HepG2 (cell line): Measurements from ENCODE around the gene ZNF416. TPM values are rescaled to one million over a fixed set of nuclear protein-coding genes. Genes with fewer than 3 reads are reported as not detected.

Source experiments
- AKNA ChIP-seq: sonication (generic); formaldehyde crosslinking; IDR thresholded peaks from 2 replicates; pipeline ENCODE4 v1.4.0; 2020; ENCODE audit warnings: missing genetic modification reagents, borderline replicate concordance
- ATF7 ChIP-seq, 2 experiments: fragments of 450-650 bp in 1 of 2; sonication (generic) in 1 of 2; formaldehyde crosslinking in 1 of 2; IDR thresholded peaks; 2 replicates each; pipeline versions ENCODE4 v1.4.0 to v1.6.1; 2016 to 2020; ENCODE audit warnings: antibody characterized with exemption in 1 of 2, mild to moderate bottlenecking in 1 of 2, missing genetic modification reagents in 1 of 2
- CBX1 ChIP-seq: IDR thresholded peaks from one replicate; pipeline ENCODE4 v1.6.1; 2016; ENCODE audit warnings: antibody characterized with exemption, low read depth
- FLYWCH1 ChIP-seq: sonication (generic); formaldehyde crosslinking; IDR thresholded peaks from 2 replicates; pipeline ENCODE4 v1.8.1; 2023; ENCODE audit warnings: mild to moderate bottlenecking, missing genetic modification reagents
- GMEB2 ChIP-seq: IDR thresholded peaks from 2 replicates; pipeline ENCODE4 v1.6.1; 2016; ENCODE audit warnings: missing biosample characterization, missing genetic modification reagents, low read depth
- HMGA1 ChIP-seq: sonication (generic); formaldehyde crosslinking; conservative IDR thresholded peaks from 2 replicates; pipeline ENCODE4 v1.4.0; 2020; ENCODE audit warnings: missing genetic modification reagents
- ISL2 ChIP-seq: sonication (generic); formaldehyde crosslinking; IDR thresholded peaks from 2 replicates; pipeline ENCODE4 v1.5.0; 2020; ENCODE audit warnings: missing genetic modification reagents
- MAFG ChIP-seq: sonication (generic); formaldehyde crosslinking; IDR thresholded peaks from 2 replicates; pipeline ENCODE4 v1.5.1; 2020; ENCODE audit warnings: mild to moderate bottlenecking, missing genetic modification reagents
- MXD4 ChIP-seq: IDR thresholded peaks from 2 replicates; pipeline ENCODE4 v1.6.1; 2016; ENCODE audit warnings: mild to moderate bottlenecking, missing biosample characterization, missing genetic modification reagents
- NCOA2 ChIP-seq: sonication (generic); formaldehyde crosslinking; IDR thresholded peaks from 2 replicates; pipeline ENCODE4 v1.8.0; 2022; ENCODE audit warnings: inconsistent platforms
- NFIB ChIP-seq: sonication (generic); formaldehyde crosslinking; IDR thresholded peaks from 2 replicates; pipeline ENCODE4 v1.9.0; 2021; ENCODE audit warnings: missing genetic modification reagents, mild to moderate bottlenecking, borderline replicate concordance
- PCBP1 ChIP-seq: fragments of 200-400 bp; formaldehyde crosslinking; IDR thresholded peaks from 2 replicates; pipeline ENCODE4 v1.6.1; 2017; ENCODE audit warnings: mild to moderate bottlenecking, low read depth, low read length, borderline replicate concordance
- RBM22 ChIP-seq: fragments of 200-400 bp; formaldehyde crosslinking; optimal IDR thresholded peaks from 2 replicates; pipeline ENCODE3; 2017; ENCODE audit warnings: mild to moderate bottlenecking, low read length, moderate library complexity
- REL ChIP-seq: sonication (generic); formaldehyde crosslinking; conservative IDR thresholded peaks from 2 replicates; pipeline ENCODE4 v1.8.0; 2022; ENCODE audit warnings: mild to moderate bottlenecking, missing genetic modification reagents, moderate library complexity
- THYN1 ChIP-seq: sonication (generic); formaldehyde crosslinking; IDR thresholded peaks from 2 replicates; pipeline ENCODE4 v1.8.1; 2023; ENCODE audit warnings: low read depth, mild to moderate bottlenecking, moderate library complexity, missing genetic modification reagents, borderline replicate concordance
- TOPORS ChIP-seq: sonication (generic); formaldehyde crosslinking; IDR thresholded peaks from 2 replicates; pipeline ENCODE4 v1.8.0; 2023; ENCODE audit warnings: mild to moderate bottlenecking, missing genetic modification reagents
- ZNF296 ChIP-seq: sonication (generic); formaldehyde crosslinking; conservative IDR thresholded peaks from 2 replicates; pipeline ENCODE4 v1.5.0; 2020; ENCODE audit warnings: mild to moderate bottlenecking, missing genetic modification reagents
- ZNF34 ChIP-seq: sonication (generic); formaldehyde crosslinking; IDR thresholded peaks from 2 replicates; pipeline ENCODE4 v1.4.0; 2020; ENCODE audit warnings: mild to moderate bottlenecking, missing genetic modification reagents, borderline replicate concordance
- ZNF468 ChIP-seq: sonication (generic); formaldehyde crosslinking; IDR thresholded peaks from 2 replicates; pipeline ENCODE4 v1.8.0; 2022; ENCODE audit warnings: mild to moderate bottlenecking, moderate library complexity, missing genetic modification reagents
- ZNF556 ChIP-seq: sonication (generic); formaldehyde crosslinking; IDR thresholded peaks from 2 replicates; pipeline ENCODE4 v1.4.0; 2020; ENCODE audit warnings: mild to moderate bottlenecking, missing genetic modification reagents, borderline replicate concordance
- ZNF614 ChIP-seq: IDR thresholded peaks from 2 replicates; pipeline ENCODE4 v1.6.1; 2018; ENCODE audit warnings: missing biosample characterization, missing genetic modification reagents, inconsistent platforms, borderline replicate concordance
- ZNF652 ChIP-seq: IDR thresholded peaks from 2 replicates; pipeline ENCODE4 v1.6.1; 2016; ENCODE audit warnings: low read depth, borderline replicate concordance
- polyA plus RNA-seq, 8 experiments: library from polyadenylated mRNA; depleted of rRNA in 3 of 8; stranded (reverse) in 7 of 8; unstranded in 1 of 8; fragments of >200 nt; fragmentation: Illumina TruSeq in 4 of 8; extraction: Trizol in 4 of 8; gene quantifications; 2 replicates each; pipeline versions ENCODE4 v1.2.1 to v1.2.3, GENCODE V29; 2011 to 2016; ENCODE audit warnings: low read depth in 4 of 8, missing spikeins in 1 of 8, mixed read lengths in 1 of 8; ENCODE audit not compliant: insufficient read depth in 1 of 8
- total RNA-seq, 5 experiments: library from RNA; depleted of rRNA; stranded (reverse); fragments of >200 nt; fragmentation: Illumina TruSeq; extraction: Trizol; gene quantifications; 2 replicates each; pipeline ENCODE4 v1.2.3, GENCODE V29; 2016; ENCODE audit warnings: low read depth in 1 of 5

Gene ZNF416
- total and polyA plus RNA-seq, 2 of the 13 experiments (the other 11 are each of a cell fraction or from before 2014, with no cell fraction given) = 1.5 to 5.3 TPM

- TF ChIP-seq ZNF556 (CRISPR knock-in tag) (no peak), HMGA1 (CRISPR knock-in tag) (no peak), GMEB2 (CRISPR knock-in tag) (no peak), FLYWCH1 (CRISPR knock-in tag) (no peak), REL (CRISPR knock-in tag) (no peak), CBX1 (no peak), RBM22 (no peak), ZNF296 (CRISPR knock-in tag) (no peak), ZNF34 (CRISPR knock-in tag) (no peak), ATF7 (IDR thresholded peaks at IDR 0.05) (no peak), ATF7 (CRISPR knock-in tag; IDR thresholded peaks at IDR 0.05) (no peak), NCOA2 (no peak), MAFG (CRISPR knock-in tag) (no peak), AKNA (CRISPR knock-in tag) (no peak), ISL2 (peak; percentile 52; the same call in 1 of the 2 replicates), ZNF652 (CRISPR knock-in tag) (no peak), ZNF468 (CRISPR knock-in tag) (0 out of 2 replicates have a peak, but pooled peaks have one; percentile 58), MXD4 (peak; percentile 67), ZNF614 (CRISPR knock-in tag) (no peak), NFIB (CRISPR knock-in tag) (peak; percentile 99; the same call in 1 of the 2 replicates), PCBP1 (no peak), TOPORS (peak; percentile 61; the same call in 1 of the 2 replicates), THYN1 (CRISPR knock-in tag) (no peak)
Measured at GRCh38 chr19:57599761-57600383, 21.2 kb upstream of the ZNF416 start, which contains the start of gene ZNF530 (continued).
